HG02571 (cell line): ENCODE data around the gene NUTM2A.
"Not testable (repeated sequence)": the region's sequence is repeated elsewhere in the genome, so short reads cannot be mapped to it uniquely, and the experiment has no call there.

Experiments
- ATAC-seq: cut with Tn5 transposase; IDR thresholded peaks from one replicate; pipeline ENCODE4 v1.9.1; 2021; ENCODE audit warnings: mild to moderate bottlenecking, moderate library complexity; ENCODE audit not compliant: unreplicated experiment

NUTM2A gene

DNA sequence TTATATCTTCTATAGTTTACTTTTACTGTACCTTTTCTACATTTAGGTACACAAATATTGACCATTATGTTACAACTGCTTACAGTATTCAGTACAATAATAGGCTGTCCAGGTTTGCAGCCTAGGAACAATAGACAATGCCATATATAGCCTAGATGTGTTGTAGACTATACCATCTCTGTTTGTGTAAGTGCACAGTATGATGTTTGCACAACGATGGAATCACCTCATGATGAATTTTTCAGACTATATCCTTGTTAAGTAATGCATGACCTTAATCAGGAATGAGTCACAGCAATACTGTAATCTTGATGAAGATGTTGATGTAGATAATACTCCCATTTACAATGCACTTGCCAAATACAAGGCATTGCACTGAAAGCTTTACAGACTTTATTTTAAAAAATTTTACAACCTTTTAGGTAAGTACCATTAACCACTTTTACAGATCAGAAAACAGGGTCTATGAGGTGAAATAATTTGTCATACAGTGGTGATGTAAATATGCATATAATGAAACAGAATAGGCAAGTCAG, 23.6 kb downstream of the NUTM2A start:
- ATAC-seq, result not testable (repeated sequence)

GRCh38 chr10:87280749-87281392, 55.6 kb downstream of the NUTM2A start:
- not testable (repeated sequence) for ATAC-seq
